ENCODE results near the gene ARHGEF11. TPM values are rescaled to one million over a fixed set of nuclear protein-coding genes. Genes with fewer than 3 reads are reported as not detected.

Gene ARHGEF11
- total RNA-seq, 1 donor from 2014 or later: 43.5 TPM

DNA sequence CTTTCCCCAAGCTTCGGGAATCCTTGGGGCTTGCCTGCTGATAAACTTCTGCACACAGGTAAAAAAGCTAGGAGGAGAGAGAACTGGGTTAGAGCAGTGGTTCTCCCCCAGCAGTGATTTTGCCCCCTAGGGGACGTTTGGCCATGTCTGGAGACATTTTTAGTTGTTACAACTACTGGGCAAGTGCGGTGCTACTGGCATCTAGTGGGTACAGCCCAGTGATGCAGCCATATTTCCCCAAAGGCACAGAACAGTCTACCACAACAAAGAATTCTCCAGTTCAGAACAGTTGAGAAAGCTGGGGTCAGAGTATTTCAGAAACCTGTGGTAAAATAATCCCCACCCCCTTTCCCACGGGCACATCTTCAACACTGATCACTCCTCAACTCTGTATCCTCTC is 83.8 kb downstream of the ARHGEF11 start:
- DNase-seq (ENCODE audit: low spot score in 2 of 2): no peak
- H3K36me3 ChIP-seq: peaks cover 64 to 80% of the 10 kb centered on the region in 2 donors
- H3K27me3 ChIP-seq: no peaks in the 10 kb centered on the region
- no peak overlapping the region for H3K4me3 ChIP-seq
- no peak overlapping the region for H3K27ac ChIP-seq
- intact Hi-C loops (cut with DNase I): loop anchor here (10.0 kb wide), 1 partner anchor 113 kb away; no protein-coding TSS in a partner anchor
- H3K9me3 ChIP-seq: no peaks in the 10 kb centered on the region
- TF ChIP-seq CTCF (IDR thresholded peaks at IDR 0.05): no peak
- no peaks in the 10 kb centered on the region for H3K4me1 ChIP-seq

GRCh38 chr1:156959925-156960324 is 85.6 kb downstream of the ARHGEF11 start:
- H3K36me3 ChIP-seq: peaks cover 82 to 88% of the 10 kb centered on the region in 2 donors
- TF ChIP-seq CTCF (IDR thresholded peaks at IDR 0.05): no peak
- no peaks in the 10 kb centered on the region for H3K27me3 ChIP-seq
- H3K4me3 ChIP-seq: no peak overlapping the region
- H3K9me3 ChIP-seq: no peaks in the 10 kb centered on the region
- intact Hi-C loops (cut with DNase I): loop anchor here (10.0 kb wide), 1 partner anchor 115 kb away; no protein-coding TSS in a partner anchor
- DNase-seq (ENCODE audit: low spot score in 2 of 2): no peak
- no peak overlapping the region for H3K27ac ChIP-seq
- no peaks in the 10 kb centered on the region for H3K4me1 ChIP-seq

- H3K4me3 ChIP-seq: no peak overlapping the region
- H3K36me3 ChIP-seq: peaks cover 85 to 88% of the 10 kb centered on the region in 2 donors
- no peaks in the 10 kb centered on the region for H3K4me1 ChIP-seq
- no peaks in the 10 kb centered on the region for H3K27me3 ChIP-seq
- TF ChIP-seq CTCF (IDR thresholded peaks at IDR 0.05): no peak
- intact Hi-C loops (cut with DNase I): no loop called here
- DNase-seq (ENCODE audit: low spot score in 2 of 2): no peak
- H3K9me3 ChIP-seq: no peaks in the 10 kb centered on the region
- no peak overlapping the region for H3K27ac ChIP-seq
These were observed 86.1 kb downstream of the ARHGEF11 start for GRCh38 chr1:156959414-156959813.

DNA sequence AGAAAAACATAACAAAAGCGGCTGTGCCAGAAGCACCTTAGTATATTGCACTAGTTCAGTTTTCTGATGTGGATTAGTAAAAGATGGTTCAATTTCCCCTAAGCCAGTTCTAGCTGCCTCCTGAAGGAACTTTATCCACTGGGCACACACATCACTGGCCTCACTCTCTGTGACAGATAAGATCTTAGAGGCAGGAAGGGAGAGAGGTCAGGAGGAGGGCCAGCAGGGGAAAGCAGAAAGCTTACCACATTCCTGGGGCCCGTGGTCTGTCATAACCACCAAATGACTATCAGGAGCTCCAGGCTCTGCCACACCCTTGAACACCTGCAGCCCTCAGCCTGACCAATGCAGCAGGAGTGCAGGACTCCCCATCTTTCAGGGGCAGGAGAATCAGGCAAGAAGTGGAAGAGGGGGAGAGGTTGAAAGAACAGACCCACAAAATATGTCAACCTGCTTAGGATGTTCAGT is 87.3 kb downstream of the ARHGEF11 start:
- DNase-seq (ENCODE audit: low spot score in 2 of 2): no peak
- H3K4me3 ChIP-seq: no peak overlapping the region
- no peaks in the 10 kb centered on the region for H3K9me3 ChIP-seq
- TF ChIP-seq CTCF (IDR thresholded peaks at IDR 0.05): no peak
- intact Hi-C loops (cut with DNase I): no loop called here
- H3K27ac ChIP-seq: no peak overlapping the region
- no peaks in the 10 kb centered on the region for H3K4me1 ChIP-seq
- H3K27me3 ChIP-seq: no peaks in the 10 kb centered on the region
- H3K36me3 ChIP-seq: peaks cover 81 to 82% of the 10 kb centered on the region in 2 donors

DNA sequence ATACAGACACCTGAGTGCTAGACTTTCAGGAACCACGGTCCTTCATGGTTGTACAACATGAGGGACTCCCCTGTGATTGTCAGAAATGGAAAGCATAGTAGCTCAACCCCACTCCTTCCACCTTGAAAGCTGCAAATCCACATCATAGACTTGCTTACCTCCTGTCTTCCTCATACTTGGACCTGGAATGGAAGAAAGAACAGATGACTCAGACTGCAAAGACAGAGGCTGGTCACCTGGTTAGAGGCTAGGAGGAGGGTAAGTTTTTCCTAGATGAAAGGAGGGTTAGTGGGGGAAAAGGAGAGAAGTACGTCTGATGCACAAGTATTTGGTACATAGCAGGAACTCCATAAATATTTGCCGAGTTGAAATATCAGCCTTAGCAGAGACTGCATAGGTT is 87.9 kb downstream of the ARHGEF11 start:
- intact Hi-C loops (cut with DNase I): no loop called here
- DNase-seq (ENCODE audit: low spot score in 2 of 2): no peak
- no peaks in the 10 kb centered on the region for H3K9me3 ChIP-seq
- H3K4me3 ChIP-seq: no peak overlapping the region
- no peak overlapping the region for H3K27ac ChIP-seq
- no peaks in the 10 kb centered on the region for H3K27me3 ChIP-seq
- H3K36me3 ChIP-seq: peaks cover 78 to 83% of the 10 kb centered on the region in 2 donors
- H3K4me1 ChIP-seq: no peaks in the 10 kb centered on the region
- no peak for TF ChIP-seq CTCF (IDR thresholded peaks at IDR 0.05)

DNA sequence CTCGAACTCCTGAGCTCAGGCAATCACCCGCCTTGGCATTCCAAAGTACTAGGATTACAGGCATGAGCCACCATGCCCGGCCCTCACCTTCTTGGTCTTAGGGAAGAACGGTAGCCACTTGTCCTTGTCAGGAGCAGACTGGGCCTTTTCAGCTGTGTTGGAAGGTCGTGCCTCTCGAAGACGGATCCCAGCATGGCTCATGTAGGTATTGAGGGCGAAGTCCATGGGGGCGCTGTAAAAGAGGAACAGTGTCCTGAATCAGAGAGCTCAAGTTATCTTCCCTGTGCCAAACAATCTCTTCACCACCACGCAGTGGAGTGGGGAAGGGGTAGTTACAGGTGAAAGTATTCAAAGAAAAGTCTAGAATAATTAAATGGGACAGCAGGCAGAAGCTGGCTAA is 89.2 kb downstream of the ARHGEF11 start:
- no peak for DNase-seq (ENCODE audit: low spot score in 2 of 2)
- TF ChIP-seq CTCF (IDR thresholded peaks at IDR 0.05): no peak
- Histone ChIP-seq H3K36me3 (peaks cover 78 to 83% of the 10 kb centered on the region in 2 donors), H3K9me3 (no peaks in the 10 kb centered on the region), H3K4me1 (no peaks in the 10 kb centered on the region), H3K27me3 (no peaks in the 10 kb centered on the region), H3K4me3 (no peak overlapping the region), H3K27ac (no peak overlapping the region)
- intact Hi-C loops (cut with DNase I): no loop called here

All from ascending aorta (tissue), 2 donors.